ENCODE measurements around the gene ASB4.

Gene ASB4

DNA sequence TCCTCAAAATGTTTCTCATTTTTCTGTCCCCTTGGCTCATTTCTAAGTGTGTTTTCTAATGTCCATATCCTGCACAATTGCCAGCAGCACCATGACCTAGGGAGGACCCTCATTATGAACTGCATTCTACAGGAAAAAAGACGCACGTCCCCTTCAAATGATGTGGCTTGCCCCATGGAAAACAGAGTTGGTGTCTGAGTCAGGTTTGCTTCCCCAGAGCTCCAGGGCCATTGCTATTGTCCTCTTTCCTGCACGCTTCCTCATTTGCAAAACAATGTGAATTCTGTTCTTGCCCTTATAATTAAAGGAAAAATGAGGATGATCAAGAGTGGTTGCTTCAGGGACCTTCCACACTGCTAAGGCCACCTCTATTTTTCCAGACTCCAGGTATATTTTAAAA, 14.7 kb upstream of the ASB4 start:
- H3K9me2 ChIP-seq (replicated peaks; ENCODE audit: insufficient read depth, low read length) = no peaks in the 10 kb centered on the region
- H3K9ac ChIP-seq (ENCODE audit: low read length) = no peak overlapping the region
- H4K20me1 ChIP-seq (ENCODE audit: low read depth, low read length) = no peaks in the 10 kb centered on the region
- H3K4me2 ChIP-seq (ENCODE audit: low read depth, low read length, poor library complexity, severe bottlenecking) = no peak overlapping the region
- no peak overlapping the region for H2AFZ ChIP-seq (ENCODE audit: low read depth, low read length, severe bottlenecking)
- H3K27me3 ChIP-seq (ENCODE audit: low read length) = no peaks in the 10 kb centered on the region
- H3K36me3 ChIP-seq (ENCODE audit: low read length) = no peaks in the 10 kb centered on the region
- H3K27ac ChIP-seq (ENCODE audit: low read depth, low read length) = no peak overlapping the region
- no peak overlapping the region for H3K4me3 ChIP-seq (ENCODE audit: insufficient read depth, low read length, poor library complexity, severe bottlenecking)
- no peaks in the 10 kb centered on the region for H3K9me3 ChIP-seq (ENCODE audit: insufficient read depth, low read length)
- H3K79me2 ChIP-seq (ENCODE audit: insufficient read depth, low read length) = no peaks in the 10 kb centered on the region
- H3F3A ChIP-seq (ENCODE audit: insufficient read depth) = no peaks in the 10 kb centered on the region
- TF ChIP-seq EZH2phosphoT487 (conservative IDR thresholded peaks at IDR 0.05; ENCODE audit: low read length) = no peak
- TF ChIP-seq, protein P1, sequence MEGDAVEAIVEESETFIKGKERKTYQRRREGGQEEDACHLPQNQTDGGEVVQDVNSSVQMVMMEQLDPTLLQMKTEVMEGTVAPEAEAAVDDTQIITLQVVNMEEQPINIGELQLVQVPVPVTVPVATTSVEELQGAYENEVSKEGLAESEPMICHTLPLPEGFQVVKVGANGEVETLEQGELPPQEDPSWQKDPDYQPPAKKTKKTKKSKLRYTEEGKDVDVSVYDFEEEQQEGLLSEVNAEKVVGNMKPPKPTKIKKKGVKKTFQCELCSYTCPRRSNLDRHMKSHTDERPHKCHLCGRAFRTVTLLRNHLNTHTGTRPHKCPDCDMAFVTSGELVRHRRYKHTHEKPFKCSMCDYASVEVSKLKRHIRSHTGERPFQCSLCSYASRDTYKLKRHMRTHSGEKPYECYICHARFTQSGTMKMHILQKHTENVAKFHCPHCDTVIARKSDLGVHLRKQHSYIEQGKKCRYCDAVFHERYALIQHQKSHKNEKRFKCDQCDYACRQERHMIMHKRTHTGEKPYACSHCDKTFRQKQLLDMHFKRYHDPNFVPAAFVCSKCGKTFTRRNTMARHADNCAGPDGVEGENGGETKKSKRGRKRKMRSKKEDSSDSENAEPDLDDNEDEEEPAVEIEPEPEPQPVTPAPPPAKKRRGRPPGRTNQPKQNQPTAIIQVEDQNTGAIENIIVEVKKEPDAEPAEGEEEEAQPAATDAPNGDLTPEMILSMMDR (IDR thresholded peaks at IDR 0.05; ENCODE audit: insufficient read depth, low read length, poor library complexity, severe bottlenecking) = no peak

GRCh38 chr7:95472581-95473161, 13.1 kb upstream of the ASB4 start:
- H3K4me3 ChIP-seq (ENCODE audit: insufficient read depth, low read length, poor library complexity, severe bottlenecking) = no peak overlapping the region
- no peaks in the 10 kb centered on the region for H3K36me3 ChIP-seq (ENCODE audit: low read length)
- H3K9me2 ChIP-seq (replicated peaks; ENCODE audit: insufficient read depth, low read length) = no peaks in the 10 kb centered on the region
- no peaks in the 10 kb centered on the region for H4K20me1 ChIP-seq (ENCODE audit: low read depth, low read length)
- no peak overlapping the region for H2AFZ ChIP-seq (ENCODE audit: low read depth, low read length, severe bottlenecking)
- H3K9me3 ChIP-seq (ENCODE audit: insufficient read depth, low read length) = no peaks in the 10 kb centered on the region
- no peaks in the 10 kb centered on the region for H3K27me3 ChIP-seq (ENCODE audit: low read length)
- no peak overlapping the region for H3K27ac ChIP-seq (ENCODE audit: low read depth, low read length)
- TF ChIP-seq, protein P1 (IDR thresholded peaks at IDR 0.05; ENCODE audit: insufficient read depth, low read length, poor library complexity, severe bottlenecking) = no peak
- no peak for TF ChIP-seq EZH2phosphoT487 (conservative IDR thresholded peaks at IDR 0.05; ENCODE audit: low read length)
- no peak overlapping the region for H3K4me2 ChIP-seq (ENCODE audit: low read depth, low read length, poor library complexity, severe bottlenecking)
- no peaks in the 10 kb centered on the region for H3K79me2 ChIP-seq (ENCODE audit: insufficient read depth, low read length)
- H3K9ac ChIP-seq (ENCODE audit: low read length) = no peak overlapping the region
- H3F3A ChIP-seq (ENCODE audit: insufficient read depth) = no peaks in the 10 kb centered on the region

- Histone ChIP-seq H2AFZ (ENCODE audit: low read depth, low read length, severe bottlenecking) (no peak overlapping the region), H3K79me2 (ENCODE audit: insufficient read depth, low read length) (no peaks in the 10 kb centered on the region), H3K9me2 (replicated peaks; ENCODE audit: insufficient read depth, low read length) (no peaks in the 10 kb centered on the region)
These were observed 12.3 kb upstream of the ASB4 start for GRCh38 chr7:95473276-95473985.

More at GRCh38 chr7:95473276-95473985, 12.3 kb upstream of the ASB4 start:
- H4K20me1 ChIP-seq (ENCODE audit: low read depth, low read length) = no peaks in the 10 kb centered on the region
- H3F3A ChIP-seq (ENCODE audit: insufficient read depth) = no peaks in the 10 kb centered on the region
- H3K27me3 ChIP-seq (ENCODE audit: low read length) = no peaks in the 10 kb centered on the region
- H3K4me2 ChIP-seq (ENCODE audit: low read depth, low read length, poor library complexity, severe bottlenecking) = no peak overlapping the region
- no peak overlapping the region for H3K4me3 ChIP-seq (ENCODE audit: insufficient read depth, low read length, poor library complexity, severe bottlenecking)
- no peak overlapping the region for H3K27ac ChIP-seq (ENCODE audit: low read depth, low read length)
- H3K9me3 ChIP-seq (ENCODE audit: insufficient read depth, low read length) = no peaks in the 10 kb centered on the region
- H3K36me3 ChIP-seq (ENCODE audit: low read length) = no peaks in the 10 kb centered on the region
- TF ChIP-seq EZH2phosphoT487 (conservative IDR thresholded peaks at IDR 0.05; ENCODE audit: low read length) = no peak
- TF ChIP-seq, protein P1 (IDR thresholded peaks at IDR 0.05; ENCODE audit: insufficient read depth, low read length, poor library complexity, severe bottlenecking) = no peak
- H3K9ac ChIP-seq (ENCODE audit: low read length) = no peak overlapping the region
